Sigmoid colon (tissue), 7 donors: ENCODE results near the gene TAS2R50. TPM values are rescaled to one million over a fixed set of nuclear protein-coding genes. Genes with fewer than 3 reads are reported as not detected.

Source experiments
- DNase-seq: peaks from one replicate; pipeline ENCODE4 v3.0.0-alpha.2; 2019
- H3K27ac ChIP-seq, 4 donors: fragments of 200-600 bp; sonication (generic); one replicate each; pipeline ENCODE4 v1.5.1; 2016 to 2019; ENCODE audit warnings: mild to moderate bottlenecking in 1 of 4
- H3K27me3 ChIP-seq, 3 donors: fragments of 200-600 bp; sonication (generic); one replicate each; pipeline ENCODE4 v1.5.1; 2019; ENCODE audit warnings: mild to moderate bottlenecking in 1 of 3
- H3K36me3 ChIP-seq, 4 donors: fragments of 200-600 bp; sonication (generic); one replicate each; pipeline ENCODE4 v1.5.1; 2016 to 2019
- H3K4me1 ChIP-seq, 4 donors: fragments of 200-600 bp; sonication (generic); one replicate each; pipeline ENCODE4 v1.5.1; 2017 to 2019
- H3K4me3 ChIP-seq, 4 donors: fragments of 200-600 bp; sonication (generic); one replicate each; pipeline ENCODE4 v1.5.1; 2017 to 2019; ENCODE audit warnings: mild to moderate bottlenecking in 2 of 4, moderate library complexity in 1 of 4
- H3K9me3 ChIP-seq, 4 donors: fragments of 200-600 bp in 3 of 4; sonication (generic) in 3 of 4; one replicate each; pipeline versions ENCODE4 v1.5.1 to v1.6.1; 2013 to 2019
- EP300 ChIP-seq, 4 donors: sonication (generic); formaldehyde crosslinking; IDR thresholded peaks; one replicate each; pipeline ENCODE4 v1.6.1; 2017; ENCODE audit warnings: antibody characterized with exemption in 4 of 4
- POLR2A ChIP-seq, 2 donors: fragments of 450-650 bp; IDR thresholded peaks; one replicate each; pipeline ENCODE4 v1.6.1; 2016; ENCODE audit warnings: antibody characterized with exemption in 2 of 2, mild to moderate bottlenecking in 2 of 2, moderate library complexity in 2 of 2
- POLR2AphosphoS5 ChIP-seq, 4 donors: sonication (generic); formaldehyde crosslinking; IDR thresholded peaks; one replicate each; pipeline ENCODE4 v1.6.1; 2017; ENCODE audit warnings: antibody characterized with exemption in 4 of 4
- WGBS, 2 donors: extraction: QIAGEN DNeasy Blood & Tissue Kit; methylation state at CpG; one replicate each; pipeline ENCODE4 v1.1.7; 2013; 5-methylcytosine and 5-hydroxymethylcytosine counted together
- intact Hi-C: fragments of 100-400 bp; cut with DNase I; formaldehyde crosslinking; loops from one replicate; pipeline ENCODE4 v1.15.1; 2023
- polyA plus RNA-seq, 3 donors: library from polyadenylated mRNA; stranded (reverse); fragments of 200-250 nt; gene quantifications; one replicate each; pipeline ENCODE4 v1.2.3, GENCODE V29; 2013
- total RNA-seq, 4 donors: library from RNA; depleted of rRNA; stranded (reverse); fragments of >200 nt; gene quantifications; one replicate each; pipeline ENCODE4 v1.1.0, GENCODE V29; 2016
- TF ChIP-seq, protein P1 (sequence below), 4 experiments: fragments of 450-650 bp in 3 of 4; fragments of 200-600 bp in 1 of 4; IDR thresholded peaks; one replicate each; pipeline ENCODE4 v1.5.1; 2016 to 2019; ENCODE audit warnings: antibody characterized with exemption in 4 of 4, mild to moderate bottlenecking in 3 of 4, moderate library complexity in 2 of 4
- donor health status: healthy with polysubstance abuse.
- donor health status: Bipolar disorder and iron deficiency.
- donor health status: healthy.

TAS2R50 gene
- total and polyA plus RNA-seq, 7 donors = 0.28 to 4.6 (median 1.8) TPM; not detected in 2

DNA sequence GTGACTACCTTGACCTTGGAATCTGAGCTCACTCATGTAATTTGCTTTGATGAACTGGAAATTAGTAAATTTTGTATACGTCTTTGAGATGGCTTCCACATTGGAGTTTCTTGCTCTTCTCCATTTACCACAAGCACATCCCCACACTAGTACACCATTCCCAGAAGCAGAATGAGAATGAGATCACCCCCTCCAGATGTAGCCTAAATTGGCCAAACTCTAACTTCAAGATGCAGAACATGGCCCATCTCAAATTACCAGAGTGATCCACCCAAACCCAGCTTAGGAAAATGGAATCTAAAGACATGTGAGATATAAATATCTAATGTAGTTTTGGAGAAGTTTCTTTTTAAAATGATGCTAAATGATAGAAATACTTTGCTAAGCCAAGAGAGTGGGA, 20.9 kb upstream of the TAS2R50 start:
- WGBS, 2 donors = 97 to 98% methylated on average over 1 of the region's 1 CpG
- TF ChIP-seq POLR2AphosphoS5 (IDR thresholded peaks at IDR 0.05) (no peak), POLR2A (IDR thresholded peaks at IDR 0.05) (no peak), EP300 (IDR thresholded peaks at IDR 0.05) (no peak)
- TF ChIP-seq, protein P1, sequence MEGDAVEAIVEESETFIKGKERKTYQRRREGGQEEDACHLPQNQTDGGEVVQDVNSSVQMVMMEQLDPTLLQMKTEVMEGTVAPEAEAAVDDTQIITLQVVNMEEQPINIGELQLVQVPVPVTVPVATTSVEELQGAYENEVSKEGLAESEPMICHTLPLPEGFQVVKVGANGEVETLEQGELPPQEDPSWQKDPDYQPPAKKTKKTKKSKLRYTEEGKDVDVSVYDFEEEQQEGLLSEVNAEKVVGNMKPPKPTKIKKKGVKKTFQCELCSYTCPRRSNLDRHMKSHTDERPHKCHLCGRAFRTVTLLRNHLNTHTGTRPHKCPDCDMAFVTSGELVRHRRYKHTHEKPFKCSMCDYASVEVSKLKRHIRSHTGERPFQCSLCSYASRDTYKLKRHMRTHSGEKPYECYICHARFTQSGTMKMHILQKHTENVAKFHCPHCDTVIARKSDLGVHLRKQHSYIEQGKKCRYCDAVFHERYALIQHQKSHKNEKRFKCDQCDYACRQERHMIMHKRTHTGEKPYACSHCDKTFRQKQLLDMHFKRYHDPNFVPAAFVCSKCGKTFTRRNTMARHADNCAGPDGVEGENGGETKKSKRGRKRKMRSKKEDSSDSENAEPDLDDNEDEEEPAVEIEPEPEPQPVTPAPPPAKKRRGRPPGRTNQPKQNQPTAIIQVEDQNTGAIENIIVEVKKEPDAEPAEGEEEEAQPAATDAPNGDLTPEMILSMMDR (IDR thresholded peaks at IDR 0.05) = no peak
- no peak for DNase-seq

DNA sequence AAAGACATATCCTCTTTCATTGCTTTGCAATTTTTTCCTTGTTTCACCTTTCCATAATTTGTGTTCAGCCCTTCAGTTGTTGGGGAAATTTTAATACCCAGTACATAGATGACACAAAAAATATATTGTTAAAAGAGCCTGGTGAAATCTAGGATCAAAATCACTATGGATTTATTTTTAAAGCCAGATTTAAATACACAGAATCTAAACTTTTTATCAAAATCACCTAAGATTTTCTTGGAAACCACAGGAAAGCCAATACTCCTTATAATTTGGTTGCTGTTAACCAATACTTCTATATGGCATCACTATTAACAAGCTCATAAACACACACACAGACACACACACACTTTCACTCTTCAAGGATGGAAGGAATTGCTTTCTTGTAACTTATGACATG, 11.5 kb upstream of the TAS2R50 start, which contains the start of gene TAS2R20:
TSS of gene TAS2R20 (minus strand) at position 101 of the 400 bp plus-strand sequence. CDS start 429 bp downstream, outside the sequence.
- intact Hi-C loops = no loop called here
- TF ChIP-seq EP300 (IDR thresholded peaks at IDR 0.05) (no peak), POLR2A (IDR thresholded peaks at IDR 0.05) (no peak), POLR2AphosphoS5 (IDR thresholded peaks at IDR 0.05) (no peak)
- TF ChIP-seq, protein P1 (IDR thresholded peaks at IDR 0.05) = no peak
- H3K4me3 ChIP-seq = no peak within 1 kb of the TSS
- no peaks in the 10 kb centered on the region for H3K9me3 ChIP-seq
- no peak within 1 kb of the TSS for H3K27ac ChIP-seq
- peaks cover 0 to 12% (median 0%) of the 10 kb centered on the region in 4 donors for H3K36me3 ChIP-seq
- DNase-seq = no peak
- no peaks in the 10 kb centered on the region for H3K27me3 ChIP-seq
- H3K4me1 ChIP-seq = no peaks in the 10 kb centered on the region

More for the DNA sequence above, 20.9 kb upstream of the TAS2R50 start:
- Histone ChIP-seq H3K4me3 (no peak overlapping the region), H3K9me3 (no peaks in the 10 kb centered on the region), H3K27me3 (no peaks in the 10 kb centered on the region), H3K4me1 (no peaks in the 10 kb centered on the region), H3K27ac (no peak overlapping the region), H3K36me3 (no peaks in the 10 kb centered on the region)
- intact Hi-C loops = no loop called here

DNA sequence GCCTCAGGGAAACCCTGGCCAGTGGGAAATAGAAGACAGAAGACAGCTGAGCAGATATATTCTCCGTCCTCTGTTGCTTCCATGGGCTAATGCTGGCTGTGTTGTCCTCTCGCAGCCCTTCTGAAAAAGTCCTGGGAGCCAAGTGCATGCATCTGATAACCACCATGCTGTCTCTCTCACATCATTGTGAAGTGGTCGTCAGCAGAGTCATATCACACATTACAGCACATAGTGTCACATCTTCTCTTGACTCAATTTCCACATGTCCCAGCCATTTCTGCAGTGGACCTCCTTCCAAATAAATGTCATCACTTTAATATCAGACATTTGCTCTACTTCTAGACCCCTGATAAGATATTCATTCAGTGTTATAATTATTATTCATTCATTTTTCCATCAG, 7.6 kb upstream of the TAS2R50 start:
- Histone ChIP-seq H3K4me1 (no peaks in the 10 kb centered on the region), H3K27me3 (no peaks in the 10 kb centered on the region), H3K9me3 (peaks cover 0 to 8% (median under 1%) of the 10 kb centered on the region in 4 donors), H3K36me3 (peaks cover 0 to 12% (median 0%) of the 10 kb centered on the region in 4 donors), H3K4me3 (no peak overlapping the region), H3K27ac (no peak overlapping the region)
- TF ChIP-seq EP300 (IDR thresholded peaks at IDR 0.05) = no peak
- TF ChIP-seq, protein P1 (IDR thresholded peaks at IDR 0.05) = no peak
- TF ChIP-seq POLR2AphosphoS5 (IDR thresholded peaks at IDR 0.05) = no peak
- no peak for TF ChIP-seq POLR2A (IDR thresholded peaks at IDR 0.05)
- intact Hi-C loops = no loop called here
- no peak for DNase-seq
- 94 to 95% methylated on average over 3 of the region's 3 CpGs for WGBS, 2 donors

DNA sequence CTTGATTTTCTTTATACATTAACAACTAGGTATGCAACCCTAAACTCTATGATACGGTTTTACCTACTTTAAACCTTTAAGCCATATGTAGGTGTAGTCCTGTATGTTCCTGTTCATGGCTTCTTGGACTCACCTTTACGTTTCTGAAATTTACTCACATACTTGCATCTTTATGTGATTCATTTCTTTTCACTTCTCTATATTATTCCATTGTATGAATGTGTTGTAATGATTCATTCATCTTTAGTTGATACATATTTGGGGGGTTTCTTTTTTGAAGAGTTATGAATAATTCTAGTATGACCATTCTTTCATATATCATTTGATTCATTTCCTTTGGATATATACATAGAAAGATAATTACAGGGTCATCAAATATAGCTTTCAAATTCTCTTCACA, 2.4 kb upstream of the TAS2R50 start:
- TF ChIP-seq EP300 (IDR thresholded peaks at IDR 0.05) (no peak), POLR2AphosphoS5 (IDR thresholded peaks at IDR 0.05) (no peak), POLR2A (IDR thresholded peaks at IDR 0.05) (no peak)
- TF ChIP-seq, protein P1 (IDR thresholded peaks at IDR 0.05) = no peak
- Histone ChIP-seq H3K27ac (no peak overlapping the region), H3K4me3 (no peak overlapping the region), H3K36me3 (peaks cover 0 to 6% (median 0%) of the 10 kb centered on the region in 4 donors), H3K9me3 (peaks cover 0 to 8% (median under 1%) of the 10 kb centered on the region in 4 donors), H3K27me3 (no peaks in the 10 kb centered on the region), H3K4me1 (no peaks in the 10 kb centered on the region)
- intact Hi-C loops = no loop called here
- no peak for DNase-seq
- WGBS, 2 donors = 96 to 98% methylated on average over 2 of the region's 2 CpGs

DNA sequence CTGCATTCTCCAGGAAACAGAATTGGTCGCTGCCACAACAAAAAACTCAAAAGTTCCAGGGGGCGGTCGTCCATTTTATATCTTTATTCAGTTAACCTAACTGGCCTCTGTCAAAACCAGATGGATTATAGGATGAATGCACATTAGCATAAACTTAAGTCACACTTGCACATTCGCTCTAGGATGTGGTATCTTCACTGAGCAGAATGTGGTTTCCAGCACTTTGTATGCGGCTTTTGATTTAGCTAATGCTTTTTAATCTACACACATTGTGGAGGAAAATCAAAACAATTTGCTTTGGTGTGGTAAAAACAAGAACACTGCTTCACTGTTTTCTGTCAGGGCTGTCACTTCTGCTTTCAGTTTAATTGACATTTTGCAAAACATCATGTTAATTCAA, 4.5 kb downstream of the TAS2R50 start:
- no peak for DNase-seq
- no peak overlapping the region for H3K27ac ChIP-seq
- H3K36me3 ChIP-seq = no peaks in the 10 kb centered on the region
- intact Hi-C loops = no loop called here
- 61 to 88% methylated on average over 5 of the region's 5 CpGs for WGBS, 2 donors
- H3K4me3 ChIP-seq = no peak overlapping the region
- TF ChIP-seq POLR2A (IDR thresholded peaks at IDR 0.05) (no peak), EP300 (IDR thresholded peaks at IDR 0.05) (no peak), POLR2AphosphoS5 (IDR thresholded peaks at IDR 0.05) (no peak)
- TF ChIP-seq, protein P1 (IDR thresholded peaks at IDR 0.05) = no peak
- H3K4me1 ChIP-seq = no peaks in the 10 kb centered on the region
- no peaks in the 10 kb centered on the region for H3K27me3 ChIP-seq
- no peaks in the 10 kb centered on the region for H3K9me3 ChIP-seq
